Keratinocyte (primary cell): ENCODE results near the gene HBA2.

Experiments
- EZH2 ChIP-seq: IDR thresholded peaks from one replicate; pipeline ENCODE4 v1.6.1; 2012; ENCODE audit warnings: inconsistent platforms, mild to moderate bottlenecking, low read length, moderate library complexity
- TF ChIP-seq, protein P1 (sequence below), 3 experiments: IDR thresholded peaks in 1 of 3; conservative IDR thresholded peaks in 1 of 3; optimal IDR thresholded peaks in 1 of 3; 2 replicates in 2 of 3; 3 replicates in 1 of 3; pipeline versions ENCODE3 to v1.5.1; 2011; ENCODE audit warnings: low read length in 3 of 3, mild to moderate bottlenecking in 3 of 3, moderate library complexity in 2 of 3, control low read depth in 1 of 3, inconsistent platforms in 1 of 3; ENCODE audit not compliant: insufficient read depth in 2 of 3; ENCODE audit errors: extremely low read depth in 1 of 3

DNA sequence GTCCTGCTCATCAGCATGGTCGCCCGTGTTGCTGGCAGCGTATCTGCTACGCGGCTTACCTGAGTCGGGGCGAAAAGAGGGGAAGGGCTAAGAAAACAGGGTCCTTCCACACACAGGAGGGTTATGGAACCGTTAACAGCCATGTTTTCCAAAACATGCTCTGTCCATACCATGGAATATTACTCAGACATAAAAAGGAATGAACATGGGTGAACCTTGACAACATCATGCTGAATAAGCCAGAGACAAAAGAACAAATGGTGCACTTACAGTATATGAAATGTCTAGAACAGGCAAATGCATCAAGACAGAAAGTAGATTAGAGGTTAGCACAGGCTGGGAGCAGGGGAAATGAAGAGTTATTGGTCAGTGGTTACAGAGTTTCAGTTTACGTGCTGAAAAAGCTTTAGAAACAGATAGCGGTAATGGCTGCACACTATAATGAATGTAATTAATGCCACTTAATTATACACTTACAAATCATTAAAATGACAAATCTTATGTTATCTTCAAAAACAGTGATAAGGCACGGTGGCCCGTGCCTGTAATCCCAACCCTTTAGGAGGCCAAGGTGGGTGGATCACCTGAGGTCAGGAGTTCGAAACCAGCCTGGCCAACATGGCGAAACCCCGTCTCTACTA lies 42.0 kb upstream of the HBA2 start:
- TF ChIP-seq, protein P1, sequence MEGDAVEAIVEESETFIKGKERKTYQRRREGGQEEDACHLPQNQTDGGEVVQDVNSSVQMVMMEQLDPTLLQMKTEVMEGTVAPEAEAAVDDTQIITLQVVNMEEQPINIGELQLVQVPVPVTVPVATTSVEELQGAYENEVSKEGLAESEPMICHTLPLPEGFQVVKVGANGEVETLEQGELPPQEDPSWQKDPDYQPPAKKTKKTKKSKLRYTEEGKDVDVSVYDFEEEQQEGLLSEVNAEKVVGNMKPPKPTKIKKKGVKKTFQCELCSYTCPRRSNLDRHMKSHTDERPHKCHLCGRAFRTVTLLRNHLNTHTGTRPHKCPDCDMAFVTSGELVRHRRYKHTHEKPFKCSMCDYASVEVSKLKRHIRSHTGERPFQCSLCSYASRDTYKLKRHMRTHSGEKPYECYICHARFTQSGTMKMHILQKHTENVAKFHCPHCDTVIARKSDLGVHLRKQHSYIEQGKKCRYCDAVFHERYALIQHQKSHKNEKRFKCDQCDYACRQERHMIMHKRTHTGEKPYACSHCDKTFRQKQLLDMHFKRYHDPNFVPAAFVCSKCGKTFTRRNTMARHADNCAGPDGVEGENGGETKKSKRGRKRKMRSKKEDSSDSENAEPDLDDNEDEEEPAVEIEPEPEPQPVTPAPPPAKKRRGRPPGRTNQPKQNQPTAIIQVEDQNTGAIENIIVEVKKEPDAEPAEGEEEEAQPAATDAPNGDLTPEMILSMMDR (optimal IDR thresholded peaks at IDR 0.05 in 1 of 3, IDR thresholded peaks at IDR 0.05 in 1 of 3, conservative IDR thresholded peaks at IDR 0.05 in 1 of 3; ENCODE audit: extremely low read depth in 1 of 3, insufficient read depth in 2 of 3, low read length in 3 of 3), result no peak
- no peak for TF ChIP-seq EZH2
